ENCODE data around the gene TECR.

The TECR gene

DNA sequence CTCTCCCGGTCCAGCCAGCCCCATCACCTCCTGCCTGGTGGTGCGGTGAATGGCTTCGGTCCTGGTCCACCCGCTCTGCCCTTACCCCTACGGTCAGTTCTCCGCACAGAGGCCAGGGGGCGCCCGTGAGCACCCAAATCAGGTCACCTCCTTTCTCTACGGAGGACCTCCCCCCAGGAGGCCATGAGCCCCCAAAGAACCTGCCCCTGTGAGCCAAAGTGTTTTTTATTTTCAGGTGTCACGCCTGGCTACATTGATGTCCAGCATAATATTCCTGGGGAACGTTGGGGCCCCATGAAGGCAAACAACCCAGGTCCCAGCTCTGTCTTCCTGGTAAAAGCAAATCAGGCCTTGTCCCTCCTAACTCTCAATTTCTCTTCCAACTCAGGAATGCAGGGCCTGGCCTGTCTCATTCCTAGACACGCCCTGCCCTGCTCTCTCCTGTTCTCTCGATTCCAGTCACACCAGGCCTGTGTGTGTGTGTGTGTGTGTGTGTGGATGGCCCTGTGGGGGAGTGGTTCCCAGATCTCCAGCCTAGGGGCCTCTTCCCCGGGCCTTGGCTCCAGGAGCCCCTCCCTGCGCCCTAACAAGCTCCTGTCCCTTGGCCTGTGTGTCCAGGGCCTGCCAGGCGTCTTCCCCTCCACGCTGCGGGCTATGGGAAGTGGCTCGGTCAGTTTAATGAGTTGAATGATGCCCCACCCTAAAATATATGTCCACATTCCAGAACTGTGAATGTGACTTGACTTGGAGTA, 23.7 kb upstream of the TECR start:
- H3K27ac ChIP-seq, result peak overlapping the region; percentile 98
- DNase-seq (ENCODE audit: low read depth, low spot score), result peak; percentile 85

DNA sequence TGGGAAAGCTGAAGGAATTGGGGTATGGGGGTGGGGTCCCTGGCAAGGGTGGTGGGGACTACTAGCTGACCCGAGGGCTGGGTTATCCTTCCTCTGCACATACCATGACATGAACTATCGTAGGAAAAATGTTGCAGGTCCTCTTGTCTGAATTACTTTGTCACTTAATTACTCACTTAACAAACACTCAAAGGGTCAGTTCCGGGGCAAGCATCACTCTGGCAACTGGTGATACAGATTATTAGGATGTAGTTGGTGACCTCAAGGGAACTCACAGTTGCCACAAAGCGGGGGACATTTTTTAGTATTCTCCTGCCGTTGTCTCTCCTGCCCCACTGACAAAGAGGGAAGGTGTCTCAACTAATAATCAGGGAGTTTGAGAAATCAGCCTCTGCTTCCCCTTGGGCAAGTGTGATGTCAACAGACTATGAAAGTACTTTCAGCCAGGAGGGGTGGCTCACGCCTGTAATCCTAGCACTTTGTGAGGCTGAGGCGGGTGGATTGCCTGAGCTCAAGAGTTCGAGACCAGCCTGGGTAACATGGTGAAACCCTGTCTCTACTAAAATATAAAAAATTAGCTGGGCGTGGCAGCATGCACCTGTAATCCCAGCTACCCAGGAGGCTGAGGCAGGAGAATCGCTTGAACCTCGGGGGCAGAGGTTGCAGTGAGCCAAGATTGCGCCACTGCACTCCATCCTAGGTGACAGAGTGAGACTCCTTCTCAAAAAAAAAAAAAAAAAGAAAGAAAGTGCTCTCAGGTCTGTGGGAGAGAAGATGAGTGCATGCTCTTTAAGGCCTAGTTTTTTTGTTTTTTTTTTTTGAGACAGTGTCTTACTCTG, 21.5 kb upstream of the TECR start:
- DNase-seq (ENCODE audit: low read depth, low spot score), result no peak
- peak overlapping the region; percentile 98 for H3K27ac ChIP-seq

DNA sequence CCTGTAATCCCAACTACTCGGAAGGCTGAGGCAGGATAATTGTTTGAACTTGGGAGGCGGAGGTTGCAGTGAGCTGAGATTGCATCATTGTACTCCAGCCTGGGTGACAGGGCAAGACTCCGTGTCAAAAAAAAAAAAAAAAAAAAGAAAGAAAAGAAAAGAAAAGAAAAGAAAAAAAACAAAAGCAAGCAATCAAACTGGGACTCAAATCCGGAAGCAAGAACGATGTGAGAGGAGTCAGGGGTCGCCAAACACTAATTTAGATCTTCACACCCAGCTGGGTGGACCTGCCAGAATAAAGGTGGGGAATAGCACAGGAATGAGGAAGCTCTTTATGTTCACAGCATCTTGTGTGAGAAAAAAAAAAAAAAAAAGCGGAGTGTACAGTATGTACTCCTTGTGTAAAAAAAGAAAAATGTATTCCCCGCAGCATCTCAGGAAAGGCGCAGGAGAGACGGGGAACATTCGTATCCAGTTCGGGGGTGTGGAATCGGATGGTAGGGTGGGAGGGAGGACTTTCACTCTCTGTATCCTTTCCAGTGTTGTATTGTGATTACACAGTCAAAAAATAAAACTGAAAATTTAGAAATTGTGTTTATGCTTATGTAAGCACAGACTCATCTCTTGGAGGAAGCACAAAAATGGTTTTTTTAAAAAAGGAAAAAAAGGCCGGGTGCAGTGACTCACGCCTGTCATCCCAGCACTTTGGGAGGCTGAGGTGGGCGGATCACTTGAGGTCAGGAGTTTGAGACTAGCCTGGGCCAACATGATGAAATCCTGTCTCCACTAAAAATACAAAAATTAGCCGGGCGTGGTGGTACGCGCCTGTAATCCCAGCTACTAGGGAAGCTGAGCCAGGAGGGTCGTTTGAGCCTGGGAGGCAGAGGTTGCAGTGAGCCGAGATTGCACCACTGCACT, 18.8 kb upstream of the TECR start:
- peak overlapping the region; percentile 98 for H3K27ac ChIP-seq
- no peak for DNase-seq (ENCODE audit: low read depth, low spot score)

DNA sequence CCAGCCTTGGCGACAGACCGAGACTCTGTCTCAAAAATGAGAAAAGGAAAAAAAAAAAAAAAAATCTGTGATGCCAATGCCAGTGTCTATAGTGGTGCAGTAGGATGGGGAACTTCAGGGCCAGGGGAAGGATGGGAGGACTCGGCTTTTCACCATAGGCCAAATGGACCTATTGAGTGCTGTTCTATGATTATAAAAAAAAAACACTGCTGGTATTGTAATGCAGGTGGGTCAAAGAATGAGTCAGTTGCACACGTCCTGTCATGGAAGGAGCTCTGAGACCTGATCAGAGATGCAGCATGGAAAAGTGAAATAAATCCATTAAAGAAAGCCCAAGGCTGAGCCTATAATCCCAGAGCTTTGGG, 18.2 kb upstream of the TECR start:
- H3K27ac ChIP-seq, result peak overlapping the region; percentile 98
- DNase-seq (ENCODE audit: low read depth, low spot score), result no peak

DNA sequence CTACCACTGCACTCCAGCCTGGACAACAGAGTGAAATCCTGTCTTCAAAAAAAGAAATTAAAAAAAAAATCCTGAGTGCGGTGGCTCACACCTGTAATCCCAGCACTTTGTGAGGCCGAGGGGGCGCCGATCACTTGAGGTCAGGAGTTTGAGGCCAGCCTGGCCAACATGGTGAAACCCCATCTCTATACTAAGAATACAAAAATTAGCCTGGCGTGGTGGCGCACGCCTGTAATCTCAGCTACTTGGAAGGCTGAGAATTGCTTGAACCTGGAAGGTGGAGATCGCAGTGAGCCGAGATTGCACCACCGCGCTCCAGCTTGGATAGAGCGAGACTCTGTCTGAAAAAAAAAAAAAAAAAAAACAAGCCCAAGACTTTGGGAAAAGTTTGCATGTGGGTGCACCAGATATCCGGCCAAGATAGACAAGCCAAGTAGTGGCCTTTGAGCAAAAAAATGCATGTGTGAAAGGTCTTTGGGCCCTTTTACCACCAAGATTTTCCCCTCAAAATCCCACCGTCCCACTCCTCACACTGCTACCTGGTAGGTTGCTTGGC, 16.9 kb upstream of the TECR start:
- peak overlapping the region; percentile 98 for H3K27ac ChIP-seq

DNA sequence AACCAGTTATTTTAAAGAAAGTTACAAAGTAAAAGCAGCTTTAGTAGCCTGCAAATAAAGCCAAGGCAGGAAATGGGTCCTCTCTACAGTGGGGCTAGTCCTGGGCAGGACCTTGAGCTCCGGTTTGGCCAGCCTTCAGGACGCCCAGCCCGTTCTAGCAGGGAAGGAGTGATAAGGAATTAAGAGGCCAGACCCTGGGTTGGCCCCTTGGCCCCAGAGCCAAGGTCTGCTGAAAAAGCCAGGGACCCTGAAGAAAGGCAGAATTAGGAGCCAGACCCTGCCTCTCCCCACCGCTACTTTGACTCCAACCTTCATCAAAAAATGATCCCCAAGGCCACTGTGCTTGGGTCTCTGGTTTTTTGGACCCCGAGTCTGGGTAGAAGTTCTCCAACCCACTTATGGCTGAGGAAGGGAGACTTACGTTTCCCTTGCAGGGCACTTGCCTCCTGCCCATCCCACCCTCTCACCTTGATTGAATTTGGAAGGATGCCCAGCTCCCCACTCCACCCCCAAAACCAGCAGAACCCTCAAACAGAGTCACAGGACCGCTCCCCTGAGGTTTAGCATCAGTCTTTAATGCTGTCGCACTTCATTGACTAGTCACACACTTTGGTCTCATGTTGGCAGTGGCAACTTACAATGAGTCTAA, 15.1 kb upstream of the TECR start:
- H3K27ac ChIP-seq, result peak overlapping the region; percentile 98
- DNase-seq (ENCODE audit: low read depth, low spot score), result no peak

More for the DNA sequence above, 16.9 kb upstream of the TECR start:
- no peak for DNase-seq (ENCODE audit: low read depth, low spot score)

DNA sequence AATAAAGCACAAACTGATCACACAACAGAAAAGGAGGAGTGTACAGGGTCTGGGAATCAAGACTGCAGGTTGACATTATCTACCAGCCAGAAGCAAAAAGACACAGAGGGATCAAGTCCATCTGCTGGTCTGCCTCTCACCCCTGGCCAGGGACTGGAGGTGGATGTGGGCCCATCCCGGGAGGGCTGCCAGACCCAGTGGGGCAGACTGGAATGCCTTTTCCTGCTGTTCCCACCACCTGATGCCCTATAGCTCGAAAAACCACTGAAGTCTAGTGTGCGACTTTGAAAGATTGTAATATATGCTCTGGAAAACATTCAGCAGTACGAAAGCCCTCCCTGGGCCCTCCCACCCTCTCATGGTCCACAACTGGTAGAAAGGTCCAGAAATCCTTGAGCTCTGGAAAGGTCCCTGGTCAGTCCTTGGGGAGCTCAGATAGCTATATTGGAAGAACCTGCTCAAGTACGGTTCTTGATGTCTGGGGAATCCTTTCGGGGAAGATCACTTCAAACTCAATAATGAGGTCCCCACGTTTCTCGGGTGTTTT, 13.8 kb upstream of the TECR start:
- H3K27ac ChIP-seq, result peak overlapping the region; percentile 98
- DNase-seq (ENCODE audit: low read depth, low spot score), result no peak

DNA sequence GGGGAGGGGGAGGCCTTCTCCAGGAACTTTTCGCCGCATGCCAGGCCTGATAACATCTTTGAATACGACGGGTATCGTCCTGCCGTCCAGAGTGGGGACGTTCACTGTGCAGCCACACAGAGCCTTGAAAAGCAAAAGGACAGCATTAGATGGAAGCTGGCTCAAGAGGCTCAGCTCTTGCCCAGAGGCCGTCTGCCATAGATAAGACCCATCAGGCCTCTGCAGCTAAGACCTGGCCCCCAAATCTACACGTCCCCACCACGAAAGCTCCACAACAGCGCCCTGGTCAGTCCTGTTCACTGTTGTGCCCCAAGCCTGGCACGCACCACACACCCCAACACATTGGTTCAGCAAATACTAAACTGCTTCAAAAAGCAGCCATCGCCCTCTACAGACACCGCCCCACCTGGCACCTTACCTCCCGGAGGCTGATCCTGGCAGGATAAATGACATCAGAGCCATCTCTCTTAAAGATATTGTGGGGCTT, 13.3 kb upstream of the TECR start:
- DNase-seq (ENCODE audit: low read depth, low spot score), result no peak
- H3K27ac ChIP-seq, result peak overlapping the region; percentile 98

DNA sequence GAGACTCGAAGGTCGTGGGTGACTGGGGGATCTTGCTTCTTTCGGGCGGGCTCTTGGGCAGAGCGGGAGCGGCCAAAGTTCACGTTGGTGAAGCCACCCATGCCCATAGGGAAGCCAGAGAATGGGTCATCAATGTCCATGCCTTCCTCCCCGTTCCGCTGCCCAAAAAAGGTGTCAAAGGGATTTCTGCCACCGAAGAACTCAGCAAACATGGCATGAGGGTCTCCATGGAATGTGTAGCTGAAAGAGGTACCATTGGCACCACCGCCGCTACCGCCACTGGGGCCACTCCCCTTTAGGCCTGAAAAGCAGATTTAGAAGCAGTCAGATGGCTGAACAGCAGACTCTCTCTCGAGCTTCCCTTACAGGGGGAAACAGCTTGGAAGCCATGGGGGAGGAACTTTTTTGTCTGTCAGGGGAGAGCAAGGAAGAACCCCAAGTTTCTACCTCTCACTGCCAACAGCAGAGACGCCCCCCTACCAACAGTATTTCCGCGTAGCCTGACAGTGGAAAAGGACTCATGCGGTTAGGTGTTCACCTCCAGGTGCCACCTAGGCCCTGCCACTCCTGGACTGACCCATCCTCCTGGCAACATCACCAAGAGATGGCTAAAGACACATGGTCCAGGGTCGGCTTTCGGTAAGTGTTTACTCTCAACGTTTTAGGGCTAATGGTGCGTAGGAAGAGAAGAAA, 12.5 kb upstream of the TECR start:
- no peak for DNase-seq (ENCODE audit: low read depth, low spot score)
- H3K27ac ChIP-seq, result peak overlapping the region; percentile 98

DNA sequence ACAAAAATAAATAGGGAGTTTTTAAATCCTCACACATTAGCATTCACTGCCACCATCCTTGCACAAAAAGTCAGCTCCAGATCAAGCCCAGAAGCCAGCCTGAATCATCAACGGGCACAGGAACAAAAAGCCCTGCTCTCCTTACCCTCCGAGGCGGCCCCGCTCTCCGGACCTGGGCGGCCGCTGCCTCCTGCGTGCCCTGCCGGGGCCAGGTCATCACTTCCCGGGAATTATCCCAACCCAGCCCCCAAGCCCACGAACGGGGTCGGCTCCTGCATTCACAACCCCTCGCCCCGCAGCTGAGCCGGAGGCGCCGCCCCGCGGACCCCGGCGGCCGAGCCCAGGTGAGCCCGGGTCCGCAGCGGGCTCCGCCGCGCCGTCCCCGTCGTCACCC, 12.0 kb upstream of the TECR start:
- peak overlapping the region; percentile 98 for H3K27ac ChIP-seq
- no peak for DNase-seq (ENCODE audit: low read depth, low spot score)

DNA sequence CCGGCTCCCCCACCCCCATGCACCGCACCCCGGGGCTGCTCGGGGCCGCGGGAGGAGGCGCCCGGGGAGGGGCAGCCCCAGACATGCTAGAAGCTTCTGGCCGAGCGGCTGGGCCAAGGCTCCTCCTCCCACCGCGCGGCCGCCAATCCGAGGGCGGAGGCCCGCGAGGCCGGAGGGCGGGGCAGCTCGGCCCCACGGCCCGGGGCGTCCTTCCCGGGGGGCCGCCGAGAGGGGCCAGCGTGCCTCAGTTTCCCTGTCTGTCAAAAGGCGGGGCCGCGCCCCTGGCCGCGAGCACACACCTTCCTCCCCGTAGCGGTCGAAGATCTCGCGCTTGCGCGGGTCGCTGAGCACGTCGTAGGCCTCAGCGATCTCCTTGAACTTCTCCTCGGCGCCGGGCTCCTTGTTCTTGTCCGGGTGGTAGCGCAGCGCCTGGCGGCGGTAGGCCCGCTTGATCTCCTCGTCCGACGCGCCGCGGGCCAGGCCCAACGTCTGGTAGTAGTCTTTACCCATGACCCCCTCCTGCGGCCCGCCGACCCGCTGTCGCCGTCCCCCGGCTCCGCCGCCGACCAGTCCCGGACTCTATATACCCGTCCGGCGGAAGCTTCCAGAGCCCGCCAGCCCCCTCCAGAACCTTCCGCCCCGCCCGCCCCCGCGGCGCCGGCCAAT, 11.4 kb upstream of the TECR start, which contains the start of gene DNAJB1:
TSS of gene DNAJB1 (minus strand) at position 558 of the 666 bp plus-strand sequence. CDS start at position 510, 48 bp downstream.
- H3K27ac ChIP-seq, result peak within 1 kb of the TSS; percentile 98
- no peak for DNase-seq (ENCODE audit: low read depth, low spot score)

DNA sequence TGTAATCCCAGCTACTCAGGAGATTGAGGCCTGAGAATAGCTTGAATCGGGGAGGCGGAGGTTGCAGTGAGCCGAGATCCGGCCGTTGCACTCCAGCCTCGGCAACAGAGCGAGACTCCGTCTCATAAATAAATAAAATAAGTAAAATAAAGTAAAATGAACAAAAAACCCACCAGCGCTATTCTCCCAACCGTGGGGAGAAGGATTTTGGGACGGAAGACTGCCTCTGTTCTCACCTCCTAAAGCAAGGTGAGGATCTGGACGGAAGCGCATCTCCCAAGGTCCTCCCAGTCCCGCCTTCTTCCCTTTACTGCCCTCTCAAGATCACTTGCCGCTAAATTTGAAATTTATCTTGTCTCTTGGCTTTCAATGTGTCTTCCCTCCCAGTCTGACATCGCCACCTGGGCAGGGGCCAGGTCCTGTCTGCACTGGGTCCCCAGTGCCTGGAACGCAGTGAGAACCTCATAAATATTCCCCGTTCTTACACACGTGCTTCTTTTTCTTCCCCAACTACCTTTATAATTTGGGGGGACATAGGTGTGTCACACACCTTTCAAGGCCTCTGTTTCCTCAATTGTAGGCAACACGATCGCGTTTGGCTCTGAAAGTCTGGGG, 10.0 kb upstream of the TECR start:
- DNase-seq (ENCODE audit: low read depth, low spot score), result no peak

DNA sequence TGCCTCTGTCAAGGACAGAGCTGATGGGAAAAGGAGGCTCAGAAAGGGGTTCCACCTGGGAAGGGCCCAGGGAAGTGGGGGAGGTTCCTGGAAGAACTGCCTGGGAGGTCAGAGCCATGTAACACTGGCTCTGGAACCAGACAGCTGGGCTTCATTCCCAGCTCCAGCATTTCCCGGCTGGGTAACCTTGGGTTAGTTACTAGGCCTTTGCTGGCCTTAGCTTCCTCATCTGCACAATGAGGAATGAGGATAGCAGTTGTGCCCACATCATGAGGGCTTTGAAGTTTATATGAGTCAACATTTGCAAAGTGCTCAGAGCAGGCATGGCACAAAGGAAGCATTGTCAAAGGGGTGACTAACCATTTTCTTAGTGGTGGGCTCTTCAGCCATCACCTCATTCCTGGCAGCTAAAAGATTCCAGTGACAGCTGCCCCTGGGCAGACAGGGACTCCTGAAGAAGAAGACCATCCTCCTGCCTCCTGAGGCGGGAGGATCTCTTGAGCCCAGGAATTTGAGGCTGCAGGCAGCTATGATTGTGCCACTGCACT, 9.5 kb upstream of the TECR start:
- peak; percentile 93 for DNase-seq (ENCODE audit: low read depth, low spot score)
- H3K27ac ChIP-seq, result peak overlapping the region; percentile 98

More for the DNA sequence above, 10.0 kb upstream of the TECR start:
- peak overlapping the region; percentile 98 for H3K27ac ChIP-seq

DNA sequence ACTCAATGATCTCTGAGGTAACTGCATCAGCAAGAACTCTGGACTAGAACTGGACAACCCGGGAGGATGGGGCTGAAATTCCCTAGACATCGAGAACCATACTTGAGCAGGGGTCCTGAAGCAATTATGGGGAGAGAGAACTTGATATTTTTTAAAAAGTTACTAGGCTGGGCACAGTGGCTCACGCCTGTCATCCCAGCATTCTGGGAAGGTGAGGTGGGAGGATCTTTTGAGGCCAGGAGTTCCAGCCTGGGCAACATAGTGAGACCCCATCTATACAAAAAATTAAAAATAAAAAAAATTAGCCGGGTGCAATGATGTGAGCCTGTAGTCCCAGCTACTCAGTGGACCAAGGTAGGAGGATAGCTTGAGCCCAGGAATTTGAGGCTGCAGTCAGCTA, 8.9 kb upstream of the TECR start:
- peak overlapping the region; percentile 98 for H3K27ac ChIP-seq
- DNase-seq (ENCODE audit: low read depth, low spot score), result no peak

DNA sequence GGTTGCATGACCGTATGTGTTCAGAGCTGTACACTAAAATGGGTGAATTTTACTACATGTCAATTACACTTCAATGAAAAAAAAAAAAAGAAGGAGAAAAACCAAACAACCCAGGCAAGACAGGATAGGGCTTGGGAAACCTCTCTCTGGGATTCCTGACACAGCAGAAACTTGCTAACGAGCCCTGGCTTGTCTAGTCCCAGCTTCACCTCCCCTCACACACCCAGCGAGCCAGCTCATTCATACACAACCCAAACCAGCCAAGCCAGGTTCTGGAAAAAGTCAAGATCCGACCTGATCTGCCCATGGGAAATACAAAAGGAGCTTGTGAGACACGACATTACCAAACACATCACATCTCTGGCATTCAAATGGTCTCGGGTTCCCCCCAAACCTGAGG, 3.7 kb upstream of the TECR start:
- H3K27ac ChIP-seq, result peak overlapping the region; percentile 99
- DNase-seq (ENCODE audit: low read depth, low spot score), result peak; percentile 97

DNA sequence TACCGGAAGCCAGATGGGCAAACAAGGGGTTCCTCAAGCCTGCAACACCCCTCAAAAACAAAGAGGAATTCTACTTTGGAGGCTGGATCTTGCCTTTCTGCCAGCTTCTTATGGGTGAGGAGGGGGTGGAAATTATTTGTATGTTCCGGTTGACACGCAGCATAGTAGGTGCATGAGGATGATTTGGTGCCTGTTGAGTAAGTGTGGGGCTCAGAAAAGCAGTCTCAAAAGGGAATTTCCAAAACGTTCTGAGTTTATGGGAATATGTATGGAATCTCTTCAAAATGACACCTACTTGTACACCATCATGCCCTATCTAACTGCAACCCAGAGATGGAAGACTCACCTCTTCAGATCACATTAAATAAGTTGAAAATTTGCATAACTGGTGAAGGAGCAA, 3.0 kb upstream of the TECR start:
- peak overlapping the region; percentile 99 for H3K27ac ChIP-seq
- no peak for DNase-seq (ENCODE audit: low read depth, low spot score)
